ENCODE measurements around the gene EXOC6B. TPM values are rescaled to one million over a fixed set of nuclear protein-coding genes. Genes with fewer than 3 reads are reported as not detected.

Gene EXOC6B
- total and polyA plus RNA-seq, 9 of the 15 experiments (the other 6 are each of a cell fraction or from before 2014, with no cell fraction given), result 0.28 to 4.2 (median 2.0) TPM

DNA sequence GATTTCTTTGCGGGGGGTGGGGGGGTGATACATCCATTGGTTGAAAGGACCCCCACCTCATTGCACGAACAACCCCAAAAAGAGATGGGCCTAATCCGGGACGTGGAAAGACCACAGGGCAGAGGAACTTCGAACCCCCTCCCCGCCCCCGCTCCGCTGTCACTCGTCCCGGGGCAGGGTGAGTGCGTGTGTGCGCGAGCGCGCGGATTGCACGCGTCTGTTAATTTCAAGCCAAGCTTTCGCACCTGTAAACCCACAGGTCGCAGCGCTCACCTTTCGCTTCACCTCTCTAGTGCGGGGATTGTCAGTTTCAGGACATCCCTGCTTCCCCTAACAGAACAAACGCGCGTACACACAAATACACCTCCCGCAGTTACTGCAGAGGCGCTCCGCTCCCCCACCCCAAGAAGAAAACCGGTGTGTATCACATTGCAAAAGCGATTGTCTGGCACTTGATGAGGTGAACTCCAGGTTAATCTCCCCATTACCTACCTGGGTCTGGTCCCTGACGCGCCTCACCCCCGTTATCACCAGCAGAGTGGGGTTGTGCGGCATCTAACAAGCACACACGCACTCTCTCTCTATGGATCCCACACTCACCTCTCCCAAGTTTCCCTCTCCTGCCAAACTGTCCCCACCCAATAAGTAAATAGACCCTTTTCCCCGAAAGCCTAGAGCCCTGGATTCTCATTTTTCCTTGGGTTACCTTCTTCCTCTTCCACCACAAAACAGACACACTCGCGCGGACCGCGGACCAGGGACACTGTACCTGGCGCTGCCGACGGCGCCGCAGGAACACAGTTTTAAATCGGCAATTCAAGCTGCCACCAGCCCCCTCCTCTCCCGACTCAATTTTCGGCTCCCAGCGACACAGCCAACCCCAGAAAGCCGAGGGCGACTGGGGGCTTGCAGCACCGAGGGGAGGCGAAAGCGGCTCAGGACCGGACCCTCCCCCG, 679.2 kb downstream of the EXOC6B start:
- Histone ChIP-seq H4K20me1 (replicated peaks; ENCODE audit: control insufficient read depth, insufficient read depth, low read length) (peaks cover 7% of the 10 kb centered on the region; the same call in 1 of the 2 replicates), H3K4me1 (replicated peaks in 1 of 2; ENCODE audit: control insufficient read depth in 2 of 2, insufficient read depth in 2 of 2, low read length in 2 of 2) (peaks cover 0 to 32% of the 10 kb centered on the region in 2 experiments; a peak in 2 of 5 replicates), H3K4me3 (no peak overlapping the region), H3K36me3 (ENCODE audit: control insufficient read depth, insufficient read depth, low read length) (no peaks in the 10 kb centered on the region), H3K9me3 (replicated peaks; ENCODE audit: control insufficient read depth, insufficient read depth, low read depth, low read length) (no peaks in the 10 kb centered on the region), H3K9me1 (ENCODE audit: control insufficient read depth, insufficient read depth, low read length) (no peaks in the 10 kb centered on the region), H3K9ac (ENCODE audit: insufficient read depth in 1 of 2, low read depth in 2 of 2, low read length in 2 of 2) (no peak overlapping the region), H3K27me3 (ENCODE audit: control insufficient read depth in 2 of 2, insufficient read depth in 2 of 2, low read length in 2 of 2) (peaks cover 13 to 40% of the 10 kb centered on the region in 2 experiments; a peak in 4 of 5 replicates), H2AFZ (ENCODE audit: low read depth, low read length) (no peak overlapping the region), H3K4me2 (ENCODE audit: insufficient read depth, low read length) (no peak overlapping the region), H3K27ac (ENCODE audit: extremely low read depth, low read depth, low read length) (no peak overlapping the region), H3K79me2 (ENCODE audit: control insufficient read depth, insufficient read depth, low read length) (no peaks in the 10 kb centered on the region)
- intact Hi-C loops (cut with micrococcal nuclease) (no loop called here), in situ Hi-C loops (cut with MboI) (no loop called here)
- DNase-seq (ENCODE audit: extremely low read depth in 1 of 4, low spot score in 3 of 4) (no peak), ATAC-seq (no peak), FAIRE-seq (no peak)
- POLR2A ChIA-PET, result no interaction called here
- TF ChIP-seq, protein P1, sequence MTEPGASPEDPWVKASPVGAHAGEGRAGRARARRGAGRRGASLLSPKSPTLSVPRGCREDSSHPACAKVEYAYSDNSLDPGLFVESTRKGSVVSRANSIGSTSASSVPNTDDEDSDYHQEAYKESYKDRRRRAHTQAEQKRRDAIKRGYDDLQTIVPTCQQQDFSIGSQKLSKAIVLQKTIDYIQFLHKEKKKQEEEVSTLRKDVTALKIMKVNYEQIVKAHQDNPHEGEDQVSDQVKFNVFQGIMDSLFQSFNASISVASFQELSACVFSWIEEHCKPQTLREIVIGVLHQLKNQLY (CRISPR knock-in tag; conservative IDR thresholded peaks at IDR 0.05), result no peak
- TF ChIP-seq CHCHD3 (CRISPR knock-in tag; IDR thresholded peaks at IDR 0.05), result no peak
- TF ChIP-seq GATAD2B (IDR thresholded peaks at IDR 0.05; ENCODE audit: borderline replicate concordance), result no peak
- CTCF ChIA-PET (ENCODE audit: low intra/inter-chr PET ratio), result no interaction called here
- 68% methylated on average over 30 of the region's 58 CpGs for whole genome bisulfite sequencing (ENCODE audit: insufficient coverage, low coverage, missing lambda C conversion rate)
- BruUV-seq (replicated peaks), result no TSS peak

Measured in K562 (cell line).